LHCN-M2 (cell line): ENCODE results near the gene ITGB8. TPM values are rescaled to one million over a fixed set of nuclear protein-coding genes. Genes with fewer than 3 reads are reported as not detected.
A peak's percentile ranks its signal among the peaks of the same experiment; 100 is the strongest.

ENCODE experiments used
- DNase-seq: peaks from one replicate; pipeline ENCODE4 v3.0.0-alpha.2; 2012; ENCODE audit warnings: low read depth
- total RNA-seq: library from RNA; depleted of rRNA; stranded (reverse); fragments of >200 nt; gene quantifications from 2 replicates; pipeline ENCODE4 v1.2.3, GENCODE V29; 2014

ITGB8 gene
- total RNA-seq, 1 experiment from 2014 or later: 7.2 TPM

DNA sequence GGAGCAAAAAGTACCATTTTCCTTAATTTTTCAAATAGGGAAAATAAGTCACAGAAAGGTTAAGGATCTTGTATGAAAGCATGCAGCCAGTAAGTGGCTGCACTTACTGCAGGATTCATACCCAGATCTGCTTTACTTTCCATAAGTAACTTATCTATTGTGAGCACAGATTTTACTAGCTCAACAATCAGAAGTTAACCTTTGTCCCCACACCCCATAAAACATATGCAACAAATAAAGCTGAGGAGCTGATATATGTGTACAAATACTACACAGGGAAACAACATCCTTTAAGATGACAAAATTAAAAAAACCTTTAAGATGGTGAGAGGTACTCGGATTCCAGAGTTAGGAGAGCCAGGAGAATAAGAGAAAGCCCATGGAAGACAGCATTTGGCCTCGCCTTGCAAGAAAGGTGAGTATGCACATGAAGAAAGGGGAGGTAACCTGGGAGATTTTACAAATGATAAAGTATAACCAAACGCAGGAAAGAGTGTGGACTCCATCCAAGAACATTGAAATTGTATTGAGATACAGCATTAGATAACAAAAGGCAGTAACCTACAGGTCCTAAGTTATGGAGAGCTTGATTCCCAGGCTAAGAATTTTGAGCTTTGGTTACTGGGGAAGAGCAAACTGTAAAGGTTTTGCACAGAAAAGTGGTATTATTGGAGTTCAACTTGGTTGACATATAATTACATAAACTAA is 87.1 kb downstream of the ITGB8 start:
- no peak for DNase-seq

GRCh38 chr7:20424500-20424899 is 93.8 kb downstream of the ITGB8 start:
- DNase-seq: no peak

DNA sequence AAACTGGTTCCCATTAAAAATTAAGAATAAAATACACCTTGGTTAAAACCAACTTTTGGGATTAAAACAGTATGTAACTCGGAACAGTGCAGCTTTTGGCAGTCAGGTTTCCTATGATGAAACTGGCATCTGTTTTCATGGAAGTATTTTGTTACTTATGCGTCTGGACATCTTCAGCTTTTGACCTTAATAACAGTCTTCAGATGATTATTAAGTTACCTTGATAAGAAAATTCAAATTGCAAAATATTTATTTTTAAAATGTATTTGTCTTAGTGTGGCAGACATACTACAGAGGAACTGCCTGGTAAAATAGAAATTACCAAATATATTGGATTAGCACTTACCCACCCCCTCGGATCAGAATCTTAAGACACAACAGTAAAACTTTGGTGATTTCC is 100.0 kb downstream of the ITGB8 start:
- DNase-seq: no peak

GRCh38 chr7:20431146-20431545 is 100.4 kb downstream of the ITGB8 start:
- DNase-seq: no peak

DNA sequence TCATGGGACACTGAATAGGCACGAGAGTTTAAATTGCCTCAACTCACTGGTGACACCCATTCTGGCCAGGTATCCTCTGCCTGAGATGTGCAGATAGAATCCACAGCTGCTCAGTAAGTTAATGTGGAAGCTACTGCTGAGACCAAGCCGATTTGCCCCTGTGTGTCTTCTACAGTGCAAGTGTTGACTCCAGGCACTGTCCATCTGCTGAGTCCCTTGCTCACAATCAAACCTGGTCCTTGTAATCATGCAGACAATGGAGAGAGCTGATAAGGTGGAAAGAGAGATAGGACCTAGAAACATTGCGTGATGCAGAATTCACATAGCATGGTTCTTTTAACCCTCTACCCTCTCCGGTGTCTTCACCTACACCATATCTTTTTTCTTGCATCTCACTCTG is 101.4 kb downstream of the ITGB8 start:
- no peak for DNase-seq

DNA sequence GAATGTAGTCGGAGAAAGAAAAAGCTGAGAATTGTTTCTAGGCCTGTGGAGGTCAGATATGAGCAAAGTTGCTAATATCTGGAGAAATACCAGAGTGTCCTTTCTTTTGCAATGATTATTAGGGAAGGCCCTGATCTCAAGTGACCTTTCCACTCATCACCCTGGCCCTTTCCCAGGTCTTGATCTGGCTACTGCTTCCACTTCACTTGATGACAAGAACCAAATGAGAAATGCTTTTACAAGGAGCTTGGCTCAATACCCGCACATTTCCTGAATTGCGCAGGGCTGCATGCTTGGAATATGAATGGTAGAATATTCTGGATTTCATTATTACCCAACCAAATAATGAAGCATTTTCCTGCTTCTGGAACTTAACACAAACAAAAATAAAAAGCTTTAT is 104.6 kb downstream of the ITGB8 start:
- no peak for DNase-seq

- DNase-seq: no peak
Observed at GRCh38 chr7:20438248-20438647, 107.5 kb downstream of the ITGB8 start.

- DNase-seq: no peak
Observed at GRCh38 chr7:20438694-20439376, 108.1 kb downstream of the ITGB8 start.

- DNase-seq: no peak
Observed at GRCh38 chr7:20439416-20440185, 108.9 kb downstream of the ITGB8 start.

DNA sequence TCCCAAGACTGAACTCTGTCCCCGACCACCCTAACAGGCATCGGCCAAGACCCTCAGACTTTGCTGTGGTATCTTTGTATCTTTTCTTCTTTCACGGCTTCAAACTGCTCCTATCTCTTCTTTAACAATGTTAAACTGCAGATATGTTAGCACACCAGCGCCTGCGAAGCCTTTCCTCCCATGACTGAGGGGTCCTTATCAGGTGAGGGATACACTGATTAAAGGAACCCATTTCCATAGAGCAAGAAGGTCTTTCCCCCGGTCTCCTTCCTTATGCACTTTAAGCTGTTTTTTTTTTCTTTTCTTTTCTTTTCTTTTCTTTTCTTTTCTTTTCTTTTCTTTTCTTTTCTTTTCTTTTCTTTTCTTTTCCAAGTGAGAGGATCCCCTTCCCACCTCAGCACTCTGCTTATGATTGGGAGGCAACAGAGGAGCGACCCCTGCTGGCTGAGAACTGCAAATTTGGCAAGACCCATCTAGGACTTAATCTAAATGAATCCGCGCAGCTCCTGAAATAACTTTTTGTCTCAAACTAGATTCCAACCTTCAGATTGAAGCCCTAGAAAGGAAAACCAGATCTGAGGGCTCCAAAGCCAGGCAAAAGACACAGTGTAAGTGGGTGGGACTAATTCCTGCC is 109.9 kb downstream of the ITGB8 start:
- DNase-seq: peak; percentile 54

GRCh38 chr7:20441346-20441745 is 110.6 kb downstream of the ITGB8 start:
- no peak for DNase-seq

DNA sequence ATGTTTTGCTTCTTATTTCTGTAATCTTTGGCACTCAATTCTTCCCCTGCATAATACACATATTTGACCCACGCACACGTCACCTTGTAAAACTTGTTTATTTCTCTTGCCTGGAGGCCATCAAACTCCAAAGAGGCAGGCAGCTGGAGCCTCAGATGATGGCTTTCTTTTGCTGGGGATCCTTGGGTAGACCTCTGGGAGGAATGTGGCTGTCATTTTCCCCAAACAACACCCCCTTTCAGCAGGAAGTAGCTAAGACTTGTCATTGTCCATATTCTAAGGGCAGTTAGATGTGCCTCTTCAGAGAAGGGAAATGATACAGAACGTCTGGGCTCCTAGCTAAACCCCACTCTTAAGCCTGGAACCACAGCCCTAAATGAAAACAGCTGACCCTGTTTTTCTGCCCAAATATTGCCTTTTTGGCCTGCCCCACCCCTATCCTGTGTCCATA is 111.3 kb downstream of the ITGB8 start:
- DNase-seq: no peak

DNA sequence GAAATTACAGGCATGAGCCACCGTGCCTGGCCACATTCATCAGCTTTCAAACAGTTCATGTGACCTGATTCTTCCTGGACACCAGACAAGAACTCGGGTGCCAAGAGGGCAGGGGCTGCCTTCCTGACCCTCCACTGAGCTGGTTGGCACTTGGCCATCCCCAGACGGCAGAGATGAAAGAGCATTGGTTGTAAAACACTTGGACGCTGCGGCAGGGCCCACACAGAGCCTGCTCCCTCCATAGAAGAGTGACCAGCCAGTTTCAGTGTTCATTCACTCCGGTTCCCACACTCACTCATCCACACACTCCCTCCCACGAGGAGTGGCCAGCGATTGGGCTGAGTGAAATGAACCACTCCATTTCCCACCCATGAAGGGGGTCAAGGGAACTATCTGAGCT is 112.3 kb downstream of the ITGB8 start:
- DNase-seq: no peak

DNA sequence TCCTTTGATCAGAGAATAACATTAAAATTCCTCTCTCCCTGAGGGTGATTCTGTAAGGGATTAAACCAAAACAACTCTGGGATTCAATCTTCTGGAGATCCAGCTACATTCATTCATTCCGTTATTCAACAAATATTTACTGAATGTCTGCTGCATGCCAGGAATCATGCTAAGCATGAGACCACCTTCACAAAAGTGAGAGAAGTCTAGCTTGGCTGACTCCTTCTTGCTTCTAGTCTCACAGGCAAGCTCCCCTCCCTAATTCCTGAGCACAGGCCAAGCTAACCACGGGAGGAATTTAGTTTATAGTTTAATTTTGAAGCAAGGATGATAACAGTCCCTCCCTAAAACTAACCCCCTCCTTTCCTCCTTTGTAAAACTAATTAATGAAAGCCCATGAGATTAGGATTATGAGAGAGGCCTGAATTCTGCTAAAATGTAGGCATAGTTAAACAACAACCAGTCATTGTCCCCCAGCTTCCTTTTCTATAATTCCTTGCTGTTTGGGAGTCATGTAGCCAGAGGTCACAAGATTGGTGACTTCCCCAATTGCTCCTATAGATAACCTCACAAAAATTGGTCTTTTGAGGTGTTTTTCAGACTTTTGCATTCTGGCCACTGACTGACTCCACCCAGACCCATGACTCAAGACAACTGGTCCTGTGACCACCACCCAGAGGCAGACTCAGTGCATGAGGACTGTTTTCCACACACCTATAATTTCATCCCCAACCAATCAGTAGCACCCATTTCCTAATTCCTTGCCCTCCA is 113.5 kb downstream of the ITGB8 start:
- no peak for DNase-seq

GRCh38 chr7:20447021-20447650 is 116.4 kb downstream of the ITGB8 start:
- no peak for DNase-seq

GRCh38 chr7:20449176-20449575 is 118.5 kb downstream of the ITGB8 start:
- DNase-seq: no peak

GRCh38 chr7:20450536-20450935 is 119.8 kb downstream of the ITGB8 start:
- DNase-seq: no peak

DNA sequence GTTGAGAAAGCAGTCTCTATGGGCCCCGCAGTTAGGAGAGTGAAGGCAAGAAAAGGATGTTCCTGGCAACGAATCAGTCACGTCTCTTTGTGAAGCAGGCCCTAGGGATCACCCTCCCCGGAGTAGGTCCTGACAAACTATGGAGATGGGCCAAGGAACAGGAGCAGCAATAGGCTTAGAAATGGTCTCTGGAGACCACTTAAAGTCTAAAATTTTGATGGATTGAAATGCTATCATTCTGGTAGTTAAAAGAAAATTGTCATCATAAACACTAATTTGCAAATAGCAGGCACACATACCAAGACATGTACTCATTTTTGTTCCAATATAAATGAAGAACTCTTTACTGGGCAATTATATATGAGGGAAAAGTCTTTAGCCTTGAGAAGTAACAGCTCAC is 123.5 kb downstream of the ITGB8 start:
- DNase-seq: no peak

DNA sequence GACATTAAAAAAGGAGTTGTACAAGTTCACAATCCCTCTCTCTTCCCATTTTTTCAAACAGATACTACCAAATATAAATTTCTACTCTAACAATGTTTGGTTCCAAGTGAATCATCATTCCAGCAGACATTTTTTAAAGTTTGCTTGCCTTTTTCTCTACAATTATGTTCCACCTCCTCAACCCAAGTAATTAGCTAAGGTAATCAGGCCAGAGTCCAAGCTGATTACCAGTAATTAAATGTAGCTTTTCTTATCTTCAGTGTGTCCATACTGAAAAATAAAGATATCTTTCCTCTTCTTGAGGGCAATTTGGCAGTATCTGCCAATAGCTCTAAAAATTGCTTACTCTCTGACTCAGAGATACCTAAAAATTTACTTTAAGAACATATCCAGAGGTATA is 126.0 kb downstream of the ITGB8 start:
- DNase-seq: no peak

GRCh38 chr7:20458521-20458920 is 127.8 kb downstream of the ITGB8 start:
- DNase-seq: no peak

GRCh38 chr7:20459419-20459818 is 128.7 kb downstream of the ITGB8 start:
- no peak for DNase-seq
